Measurements from ENCODE around the gene ZNF22. TPM values are rescaled to one million over a fixed set of nuclear protein-coding genes. Genes with fewer than 3 reads are reported as not detected.

Gene ZNF22
- polyA plus RNA-seq, 1 experiment = 23.4 TPM

- TF ChIP-seq, protein P1, sequence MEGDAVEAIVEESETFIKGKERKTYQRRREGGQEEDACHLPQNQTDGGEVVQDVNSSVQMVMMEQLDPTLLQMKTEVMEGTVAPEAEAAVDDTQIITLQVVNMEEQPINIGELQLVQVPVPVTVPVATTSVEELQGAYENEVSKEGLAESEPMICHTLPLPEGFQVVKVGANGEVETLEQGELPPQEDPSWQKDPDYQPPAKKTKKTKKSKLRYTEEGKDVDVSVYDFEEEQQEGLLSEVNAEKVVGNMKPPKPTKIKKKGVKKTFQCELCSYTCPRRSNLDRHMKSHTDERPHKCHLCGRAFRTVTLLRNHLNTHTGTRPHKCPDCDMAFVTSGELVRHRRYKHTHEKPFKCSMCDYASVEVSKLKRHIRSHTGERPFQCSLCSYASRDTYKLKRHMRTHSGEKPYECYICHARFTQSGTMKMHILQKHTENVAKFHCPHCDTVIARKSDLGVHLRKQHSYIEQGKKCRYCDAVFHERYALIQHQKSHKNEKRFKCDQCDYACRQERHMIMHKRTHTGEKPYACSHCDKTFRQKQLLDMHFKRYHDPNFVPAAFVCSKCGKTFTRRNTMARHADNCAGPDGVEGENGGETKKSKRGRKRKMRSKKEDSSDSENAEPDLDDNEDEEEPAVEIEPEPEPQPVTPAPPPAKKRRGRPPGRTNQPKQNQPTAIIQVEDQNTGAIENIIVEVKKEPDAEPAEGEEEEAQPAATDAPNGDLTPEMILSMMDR (IDR thresholded peaks at IDR 0.05; ENCODE audit: low read depth, low read length) = no peak
Measured at GRCh38 chr10:44997105-44997748, 3.5 kb upstream of the ZNF22 start.

GRCh38 chr10:44998146-44998631 lies 2.5 kb upstream of the ZNF22 start:
- peaks cover under 1% of the 10 kb centered on the region; the same call in 1 of the 2 replicates for H3K9me3 ChIP-seq (ENCODE audit: control insufficient read depth, insufficient read depth, low read length)
- ChIA-PET CTCF (no interaction called here), POLR2A (no interaction called here)
- no peak overlapping the region for H3K27ac ChIP-seq (ENCODE audit: low read depth, low read length)
- H3K27me3 ChIP-seq (ENCODE audit: control insufficient read depth, insufficient read depth, low read length) = no peaks in the 10 kb centered on the region
- TF ChIP-seq, protein P1 (IDR thresholded peaks at IDR 0.05; ENCODE audit: low read depth, low read length) = no peak
- no peak overlapping the region for H3K4me3 ChIP-seq (ENCODE audit: low read depth, low read length)
- no peak for DNase-seq (ENCODE audit: low read depth, low spot score)

More at GRCh38 chr10:44997105-44997748, 3.5 kb upstream of the ZNF22 start:
- ChIA-PET POLR2A (no interaction called here), CTCF (no interaction called here)
- Histone ChIP-seq H3K9me3 (ENCODE audit: control insufficient read depth, insufficient read depth, low read length) (no peaks in the 10 kb centered on the region), H3K27me3 (ENCODE audit: control insufficient read depth, insufficient read depth, low read length) (no peaks in the 10 kb centered on the region), H3K27ac (ENCODE audit: low read depth, low read length) (peak overlapping the region; percentile 87), H3K4me3 (ENCODE audit: low read depth, low read length) (no peak overlapping the region)
- DNase-seq (ENCODE audit: low read depth, low spot score) = no peak

- DNase-seq (ENCODE audit: low read depth, low spot score) = no peak
- CTCF ChIA-PET = interaction anchor here (1.5 to 2.5 kb wide), 2 partner anchors 8 to 67 kb away, joined by 4 to 8 read pairs; no protein-coding TSS in a partner anchor
- TF ChIP-seq, protein P1 (IDR thresholded peaks at IDR 0.05; ENCODE audit: low read depth, low read length) = no peak
- peak overlapping the region; percentile 57 for H3K4me3 ChIP-seq (ENCODE audit: low read depth, low read length)
- POLR2A ChIA-PET = interaction anchor here (0.8 to 1.4 kb wide), 2 partner anchors 15 to 19 kb away, joined by 3 to 6 read pairs; no protein-coding TSS in a partner anchor
- H3K27me3 ChIP-seq (ENCODE audit: control insufficient read depth, insufficient read depth, low read length) = no peaks in the 10 kb centered on the region
- H3K27ac ChIP-seq (ENCODE audit: low read depth, low read length) = peak overlapping the region; percentile 85
- peaks cover 6% of the 10 kb centered on the region; the same call in 1 of the 2 replicates for H3K9me3 ChIP-seq (ENCODE audit: control insufficient read depth, insufficient read depth, low read length)
Measured at GRCh38 chr10:45000138-45000751, 478 bp upstream of the ZNF22 start.

DNA sequence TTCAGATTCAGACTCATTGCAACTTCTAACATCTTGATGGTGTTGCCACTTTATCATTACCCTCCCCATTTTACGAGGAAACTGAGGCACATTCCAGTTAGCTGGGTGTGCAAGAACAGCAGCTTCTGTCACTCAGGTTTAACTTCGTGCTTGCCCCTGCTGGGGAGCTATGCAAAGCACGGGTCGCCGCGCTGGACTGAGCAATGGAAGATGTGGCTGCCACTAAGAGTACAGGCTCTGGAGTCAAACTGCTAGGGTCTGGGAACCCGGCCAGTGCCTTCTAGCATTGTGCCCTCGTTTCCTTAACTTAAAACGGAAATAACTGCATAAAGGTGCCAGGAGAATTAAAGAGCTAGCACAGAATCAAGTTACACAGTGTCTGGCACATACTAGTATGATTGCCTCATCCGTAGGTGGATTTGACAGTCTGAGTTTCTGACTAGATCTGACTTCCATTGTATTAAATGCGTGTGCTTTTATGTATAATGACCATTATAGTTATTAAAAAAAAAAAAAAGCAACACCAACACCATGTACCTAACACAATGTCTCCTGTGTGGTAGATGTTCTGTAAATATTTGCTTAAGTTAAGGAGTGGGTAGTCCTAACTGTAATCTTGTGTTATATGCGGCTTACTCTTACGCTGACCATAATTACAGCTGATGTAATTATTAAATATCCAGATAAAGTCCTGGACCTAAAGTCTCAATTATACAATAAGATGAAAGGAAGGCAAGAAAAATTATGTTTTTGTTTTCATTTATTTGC lies 842 bp downstream of the ZNF22 start:
- CTCF ChIA-PET = interaction anchor here (2.5 kb wide), 1 partner anchor 69 kb away, joined by 8 read pairs; no protein-coding TSS in a partner anchor
- TF ChIP-seq, protein P1 (IDR thresholded peaks at IDR 0.05; ENCODE audit: low read depth, low read length) = peak; percentile 45
- Histone ChIP-seq H3K27ac (ENCODE audit: low read depth, low read length) (peak overlapping the region; percentile 75), H3K27me3 (ENCODE audit: control insufficient read depth, insufficient read depth, low read length) (no peaks in the 10 kb centered on the region), H3K9me3 (ENCODE audit: control insufficient read depth, insufficient read depth, low read length) (peaks cover 6% of the 10 kb centered on the region; the same call in 1 of the 2 replicates), H3K4me3 (ENCODE audit: low read depth, low read length) (peak overlapping the region; percentile 57)
- DNase-seq (ENCODE audit: low read depth, low spot score) = no peak
- POLR2A ChIA-PET = interaction anchor here (1.0 to 1.2 kb wide), 3 partner anchors 15 to 23 kb away, joined by 3 to 10 read pairs (median 3); partner anchors contain the start of gene DEPP1

Data from AG04450 (cell line).